ENCODE measurements around the gene MNS1. TPM values are rescaled to one million over a fixed set of nuclear protein-coding genes. Genes with fewer than 3 reads are reported as not detected.

Gene MNS1
- total and polyA plus RNA-seq, 10 of the 15 experiments (the other 5 are each of a cell fraction or from before 2014, with no cell fraction given), result 0.45 to 2.6 (median 0.97) TPM

DNA sequence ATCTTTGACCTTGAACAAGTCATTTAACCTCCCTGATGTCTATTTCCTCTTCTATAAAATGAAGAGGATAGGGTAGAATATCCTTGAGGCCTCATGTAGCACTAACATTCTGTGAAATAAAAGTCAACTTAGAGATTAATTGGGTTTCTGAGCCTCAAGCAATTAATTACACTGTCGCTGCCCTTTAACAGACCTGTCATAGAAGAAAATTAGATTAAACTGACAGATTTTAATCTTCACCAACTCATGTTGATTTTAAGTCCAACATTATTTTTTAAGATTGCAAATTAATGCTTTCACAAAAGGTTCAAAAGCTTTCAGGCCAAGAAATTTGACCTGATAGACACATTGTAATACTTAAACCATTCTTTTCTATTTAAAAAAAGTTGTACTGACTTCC, 8.1 kb upstream of the MNS1 start (continued):
- TF ChIP-seq, protein P1, sequence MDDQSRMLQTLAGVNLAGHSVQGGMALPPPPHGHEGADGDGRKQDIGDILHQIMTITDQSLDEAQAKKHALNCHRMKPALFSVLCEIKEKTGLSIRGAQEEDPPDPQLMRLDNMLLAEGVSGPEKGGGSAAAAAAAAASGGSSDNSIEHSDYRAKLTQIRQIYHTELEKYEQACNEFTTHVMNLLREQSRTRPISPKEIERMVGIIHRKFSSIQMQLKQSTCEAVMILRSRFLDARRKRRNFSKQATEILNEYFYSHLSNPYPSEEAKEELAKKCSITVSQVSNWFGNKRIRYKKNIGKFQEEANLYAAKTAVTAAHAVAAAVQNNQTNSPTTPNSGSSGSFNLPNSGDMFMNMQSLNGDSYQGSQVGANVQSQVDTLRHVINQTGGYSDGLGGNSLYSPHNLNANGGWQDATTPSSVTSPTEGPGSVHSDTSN (IDR thresholded peaks at IDR 0.05; ENCODE audit: insufficient replicate concordance, low read depth, low read length), result no peak
- no peak for TF ChIP-seq YBX1 (IDR thresholded peaks at IDR 0.05)
- TF ChIP-seq, protein P2, sequence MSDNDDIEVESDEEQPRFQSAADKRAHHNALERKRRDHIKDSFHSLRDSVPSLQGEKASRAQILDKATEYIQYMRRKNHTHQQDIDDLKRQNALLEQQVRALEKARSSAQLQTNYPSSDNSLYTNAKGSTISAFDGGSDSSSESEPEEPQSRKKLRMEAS (IDR thresholded peaks at IDR 0.05; ENCODE audit: low read depth, low read length), result no peak
- TF ChIP-seq, protein P3, sequence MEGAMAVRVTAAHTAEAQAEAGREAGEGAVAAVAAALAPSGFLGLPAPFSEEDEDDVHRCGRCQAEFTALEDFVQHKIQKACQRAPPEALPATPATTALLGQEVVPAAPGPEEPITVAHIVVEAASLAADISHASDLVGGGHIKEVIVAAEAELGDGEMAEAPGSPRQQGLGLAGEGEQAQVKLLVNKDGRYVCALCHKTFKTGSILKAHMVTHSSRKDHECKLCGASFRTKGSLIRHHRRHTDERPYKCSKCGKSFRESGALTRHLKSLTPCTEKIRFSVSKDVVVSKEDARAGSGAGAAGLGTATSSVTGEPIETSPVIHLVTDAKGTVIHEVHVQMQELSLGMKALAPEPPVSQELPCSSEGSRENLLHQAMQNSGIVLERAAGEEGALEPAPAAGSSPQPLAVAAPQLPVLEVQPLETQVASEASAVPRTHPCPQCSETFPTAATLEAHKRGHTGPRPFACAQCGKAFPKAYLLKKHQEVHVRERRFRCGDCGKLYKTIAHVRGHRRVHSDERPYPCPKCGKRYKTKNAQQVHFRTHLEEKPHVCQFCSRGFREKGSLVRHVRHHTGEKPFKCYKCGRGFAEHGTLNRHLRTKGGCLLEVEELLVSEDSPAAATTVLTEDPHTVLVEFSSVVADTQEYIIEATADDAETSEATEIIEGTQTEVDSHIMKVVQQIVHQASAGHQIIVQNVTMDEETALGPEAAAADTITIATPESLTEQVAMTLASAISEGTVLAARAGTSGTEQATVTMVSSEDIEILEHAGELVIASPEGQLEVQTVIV (IDR thresholded peaks at IDR 0.05; ENCODE audit: borderline replicate concordance, partially characterized antibody), result no peak
- no peak for TF ChIP-seq ZSCAN29 (IDR thresholded peaks at IDR 0.05)
- TF ChIP-seq RUNX3 (IDR thresholded peaks at IDR 0.05; ENCODE audit: low read length), result no peak
- no peak for TF ChIP-seq TARDBP (IDR thresholded peaks at IDR 0.05; ENCODE audit: borderline replicate concordance)

DNA sequence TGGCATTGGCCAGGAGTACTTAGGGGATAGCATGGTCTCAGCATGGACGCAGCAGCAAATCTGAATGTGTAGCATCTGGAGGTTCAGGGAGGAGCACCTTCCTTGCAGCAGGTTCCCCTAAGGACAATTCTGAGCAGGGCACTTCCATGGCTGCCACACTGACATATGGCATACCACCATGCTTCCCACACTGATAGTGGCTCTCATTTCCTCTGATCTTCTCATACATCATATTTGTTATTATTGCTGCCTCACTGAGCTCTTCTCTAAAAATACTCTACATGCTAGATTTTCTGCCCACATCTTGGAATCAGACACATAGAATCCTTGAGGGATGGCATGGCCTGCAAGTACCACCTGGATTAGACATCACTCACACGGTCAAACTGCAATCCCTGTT, 7.3 kb upstream of the MNS1 start:
- no TSS peak for BruUV-seq (replicated peaks)
- H4K20me1 ChIP-seq (ENCODE audit: control insufficient read depth, insufficient read depth), result no peaks in the 10 kb centered on the region
- no peak overlapping the region for H3K4me3 ChIP-seq
- H3K9me3 ChIP-seq (replicated peaks; ENCODE audit: control insufficient read depth, insufficient read depth, low read length), result no peaks in the 10 kb centered on the region
- in situ Hi-C loops (cut with MboI), result no loop called here
- no peak overlapping the region for H3K9ac ChIP-seq (ENCODE audit: control insufficient read depth, insufficient read depth, low read length)
- no peak overlapping the region for H3K27ac ChIP-seq (ENCODE audit: control insufficient read depth, insufficient read depth)
- no peak for ATAC-seq
- WGBS (ENCODE audit: insufficient coverage, insufficient replicate concordance, low lambda C conversion rate, missing lambda C conversion rate), result 95% methylated on average over 2 of the region's 2 CpGs
- intact Hi-C loops (cut with micrococcal nuclease; ENCODE audit: unreplicated experiment), result no loop called here
- no peaks in the 10 kb centered on the region for H3K79me2 ChIP-seq (ENCODE audit: control insufficient read depth, insufficient read depth, low read length)
- no peak for FAIRE-seq
- no peak overlapping the region for H2AFZ ChIP-seq (ENCODE audit: control insufficient read depth, low read depth, low read length)
- no peak for DNase-seq (ENCODE audit: low read depth, low spot score)
- SMC1A ChIA-PET (ENCODE audit: uncharacterized antibody, unreplicated experiment), result no interaction called here
- RAD21 ChIA-PET (ENCODE audit: unreplicated experiment), result no interaction called here
- CTCF ChIA-PET, result interaction anchor here (1.1 kb wide), 1 partner anchor 19 kb away, joined by 3 read pairs; no protein-coding TSS in a partner anchor
- H3K27me3 ChIP-seq (replicated peaks in 1 of 2; ENCODE audit: control insufficient read depth in 2 of 2, insufficient read depth in 2 of 2, low read length in 1 of 2), result no peaks in the 10 kb centered on the region
- TF ChIP-seq NRF1 (conservative IDR thresholded peaks at IDR 0.05; ENCODE audit: low read depth, low read length) (no peak), ZNF622 (IDR thresholded peaks at IDR 0.05) (no peak), MYB (IDR thresholded peaks at IDR 0.05; ENCODE audit: borderline replicate concordance, low read depth, low read length) (no peak)
- TF ChIP-seq, protein P4, sequence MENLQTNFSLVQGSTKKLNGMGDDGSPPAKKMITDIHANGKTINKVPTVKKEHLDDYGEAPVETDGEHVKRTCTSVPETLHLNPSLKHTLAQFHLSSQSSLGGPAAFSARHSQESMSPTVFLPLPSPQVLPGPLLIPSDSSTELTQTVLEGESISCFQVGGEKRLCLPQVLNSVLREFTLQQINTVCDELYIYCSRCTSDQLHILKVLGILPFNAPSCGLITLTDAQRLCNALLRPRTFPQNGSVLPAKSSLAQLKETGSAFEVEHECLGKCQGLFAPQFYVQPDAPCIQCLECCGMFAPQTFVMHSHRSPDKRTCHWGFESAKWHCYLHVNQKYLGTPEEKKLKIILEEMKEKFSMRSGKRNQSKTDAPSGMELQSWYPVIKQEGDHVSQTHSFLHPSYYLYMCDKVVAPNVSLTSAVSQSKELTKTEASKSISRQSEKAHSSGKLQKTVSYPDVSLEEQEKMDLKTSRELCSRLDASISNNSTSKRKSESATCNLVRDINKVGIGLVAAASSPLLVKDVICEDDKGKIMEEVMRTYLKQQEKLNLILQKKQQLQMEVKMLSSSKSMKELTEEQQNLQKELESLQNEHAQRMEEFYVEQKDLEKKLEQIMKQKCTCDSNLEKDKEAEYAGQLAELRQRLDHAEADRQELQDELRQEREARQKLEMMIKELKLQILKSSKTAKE (IDR thresholded peaks at IDR 0.05; ENCODE audit: low read depth, poor library complexity, severe bottlenecking), result no peak
- H3K36me3 ChIP-seq (ENCODE audit: control insufficient read depth in 2 of 2, insufficient read depth in 2 of 2, low read length in 1 of 2), result no peaks in the 10 kb centered on the region
- no peak overlapping the region for H3K4me2 ChIP-seq (ENCODE audit: control insufficient read depth, insufficient read depth)
- H3K4me1 ChIP-seq (ENCODE audit: control insufficient read depth, insufficient read depth, low read length), result peaks cover 9% of the 10 kb centered on the region; the same call in 1 of the 2 replicates
- POLR2A ChIA-PET, result no interaction called here
